Caki2 (cell line): Measurements from ENCODE around the gene EXOC6. TPM values are rescaled to one million over a fixed set of nuclear protein-coding genes. Genes with fewer than 3 reads are reported as not detected.
"Not testable (repeated sequence)": the region's sequence is repeated elsewhere in the genome, so short reads cannot be mapped to it uniquely, and the experiment has no call there.

Experiments used
- DNase-seq: peaks from one replicate; pipeline ENCODE4 v3.0.0-alpha.2; 2015; ENCODE audit warnings: low read depth
- in situ Hi-C: cut with HindIII; loops from 2 replicates; pipeline ENCODE4 v1.10.0; 2016; ENCODE audit warnings: low sequenced_read_pairs, low pct_unique_long_range_greater_than_20kb, mixed read lengths
- total RNA-seq: library from RNA; depleted of rRNA; stranded (reverse); fragments of >200 nt; shearing (Covaris generic); gene quantifications from 2 replicates; pipeline ENCODE4 v1.2.3, GENCODE V29; 2014; ENCODE audit warnings: low replicate concordance

Gene EXOC6
- total RNA-seq, 1 experiment from 2014 or later = 5.3 TPM

DNA sequence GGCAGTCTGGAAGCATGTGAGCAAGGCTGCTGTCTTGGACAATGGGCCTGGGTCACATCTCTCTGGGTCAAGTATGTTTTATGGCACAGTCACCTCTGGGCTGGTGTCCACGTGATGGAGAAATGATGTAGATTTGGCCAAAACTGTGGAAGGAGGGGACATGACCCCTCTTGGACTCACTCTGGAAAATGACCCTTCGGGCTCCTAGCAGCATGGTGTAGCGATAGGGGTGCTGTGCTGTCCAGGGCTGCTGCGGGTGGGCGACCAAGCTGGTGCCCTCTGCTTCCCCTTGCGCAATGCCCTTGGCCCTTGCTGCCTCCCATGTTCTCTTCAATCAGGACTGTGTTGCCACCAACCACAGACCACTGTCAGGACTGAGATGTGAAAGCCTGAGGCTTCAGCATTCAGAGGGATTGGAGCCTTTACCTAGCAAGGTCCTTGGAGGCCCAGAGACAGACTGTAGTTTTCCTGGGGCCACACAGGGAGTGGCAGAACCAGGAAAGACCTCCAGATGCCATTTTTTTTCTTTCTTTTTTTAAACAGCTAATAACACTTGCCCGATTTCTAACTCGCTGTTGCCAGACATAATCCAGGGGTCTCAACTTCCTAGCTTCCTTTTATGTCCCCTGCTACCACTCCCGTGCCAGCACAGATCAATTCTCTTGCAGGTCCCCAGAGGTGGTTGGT, 231.5 kb downstream of the EXOC6 start:
- DNase-seq = no peak
- in situ Hi-C loops = no loop called here

DNA sequence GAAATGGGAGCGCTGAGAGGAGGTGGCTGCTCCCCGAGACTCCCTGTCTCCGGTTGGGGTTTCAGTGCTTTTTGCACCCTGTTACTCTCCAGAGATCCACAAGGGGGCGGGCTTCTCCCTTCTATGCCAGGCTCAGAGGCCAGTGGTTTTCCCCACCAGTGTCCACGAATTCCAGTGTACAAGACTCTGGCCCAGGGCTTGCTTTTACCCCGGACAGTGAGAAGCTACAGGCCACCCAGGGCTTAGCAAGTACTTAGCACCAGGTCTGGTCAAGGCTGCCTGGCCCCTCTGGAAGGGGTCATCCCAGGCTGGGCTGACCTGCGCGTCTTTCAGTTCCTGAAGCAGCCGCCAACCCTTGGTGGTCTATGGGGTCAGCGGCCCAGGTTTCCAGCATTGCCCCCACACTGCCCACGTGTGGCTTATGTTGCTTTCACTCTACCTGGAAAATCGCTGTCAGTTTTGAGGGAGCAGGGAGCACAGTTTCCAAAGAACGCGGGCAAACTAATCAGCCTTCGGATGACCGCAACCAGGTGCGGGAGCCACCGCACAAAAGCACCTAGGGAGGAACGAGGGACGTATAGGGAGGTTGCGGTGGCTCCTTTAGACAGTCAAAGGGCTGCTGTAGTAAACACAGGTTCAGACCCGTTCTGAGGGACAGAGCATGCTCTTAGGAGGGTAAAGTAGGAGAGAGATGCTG, 232.2 kb downstream of the EXOC6 start:
- DNase-seq = peak; percentile 41
- in situ Hi-C loops = no loop called here

- no peak for DNase-seq
- in situ Hi-C loops = no loop called here
These were observed 233.0 kb downstream of the EXOC6 start for GRCh38 chr10:93081318-93081717.

DNA sequence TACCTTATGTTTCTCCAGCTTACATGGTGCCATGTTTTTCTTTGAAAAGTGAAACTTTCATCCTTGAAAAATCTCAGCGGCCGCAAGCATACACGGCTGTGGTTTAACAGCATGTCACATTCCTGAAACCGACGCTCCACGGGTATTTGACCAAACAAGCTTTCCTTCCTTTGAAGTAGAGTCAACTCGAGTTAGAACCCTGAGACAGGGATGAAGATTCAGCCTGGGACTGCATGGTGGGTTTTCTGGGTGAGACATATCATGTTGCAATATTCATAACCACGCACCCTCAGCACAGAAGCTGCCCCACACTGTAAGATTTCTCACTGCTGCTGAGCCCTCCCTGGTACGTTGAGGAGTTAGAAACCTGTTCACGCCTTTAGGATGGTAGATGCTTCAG, 233.5 kb downstream of the EXOC6 start:
- in situ Hi-C loops = no loop called here
- DNase-seq = no peak

- DNase-seq = no peak
- in situ Hi-C loops = no loop called here
These were observed 235.6 kb downstream of the EXOC6 start for GRCh38 chr10:93083743-93084539.

DNA sequence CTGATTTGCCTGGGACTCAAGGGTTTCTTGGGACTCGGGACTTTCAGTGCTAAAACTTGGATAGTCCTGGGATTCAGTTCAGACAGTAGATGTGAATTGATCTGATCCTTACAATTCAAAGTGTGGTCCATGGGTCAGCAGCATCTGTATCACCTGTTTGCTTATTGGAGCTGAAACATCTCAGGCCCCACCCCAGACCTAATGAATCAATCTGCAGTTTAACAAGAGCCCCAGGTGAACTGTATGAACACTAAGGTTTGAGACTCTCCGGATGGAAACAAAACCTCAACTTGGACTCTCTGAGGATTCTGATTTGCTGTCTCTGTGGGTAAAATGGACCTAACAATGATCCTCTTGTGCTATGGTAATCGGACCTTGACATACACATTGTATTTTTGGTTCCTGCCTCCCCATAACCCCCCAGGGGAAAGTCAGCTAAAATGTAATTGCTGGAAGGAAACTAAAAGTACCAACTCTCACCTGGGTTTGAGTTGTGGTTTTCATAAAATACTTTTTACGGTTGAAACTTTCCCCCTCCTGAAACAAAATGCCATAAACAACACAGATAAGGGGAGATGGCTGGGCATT, 237.0 kb downstream of the EXOC6 start:
- in situ Hi-C loops = no loop called here
- DNase-seq = no peak

- in situ Hi-C loops = no loop called here
- no peak for DNase-seq
These were observed 238.0 kb downstream of the EXOC6 start for GRCh38 chr10:93086289-93086688.

GRCh38 chr10:93087846-93088245, 239.5 kb downstream of the EXOC6 start:
- no peak for DNase-seq
- in situ Hi-C loops = no loop called here

GRCh38 chr10:93088466-93088865, 240.1 kb downstream of the EXOC6 start:
- DNase-seq = no peak
- in situ Hi-C loops = no loop called here

DNA sequence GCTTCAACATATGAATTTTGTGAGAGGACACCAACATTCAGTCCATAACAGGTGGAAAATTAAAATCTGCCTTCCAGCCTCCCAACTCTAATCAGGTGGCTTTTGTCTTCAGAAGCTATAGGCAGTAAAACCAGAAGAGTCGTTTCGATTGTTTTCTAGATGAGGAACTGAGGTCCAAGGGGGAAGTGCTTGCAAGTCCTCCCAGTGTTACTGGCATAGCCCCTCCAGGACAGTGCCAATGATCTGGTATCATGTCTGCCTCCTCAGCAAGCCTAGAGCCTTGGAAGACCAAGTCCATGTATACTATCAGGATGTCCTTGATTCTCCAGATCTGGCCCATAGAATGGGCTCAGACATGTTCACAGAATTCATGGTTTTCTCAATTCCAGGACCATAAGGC, 242.3 kb downstream of the EXOC6 start:
- no peak for DNase-seq
- in situ Hi-C loops = no loop called here

DNA sequence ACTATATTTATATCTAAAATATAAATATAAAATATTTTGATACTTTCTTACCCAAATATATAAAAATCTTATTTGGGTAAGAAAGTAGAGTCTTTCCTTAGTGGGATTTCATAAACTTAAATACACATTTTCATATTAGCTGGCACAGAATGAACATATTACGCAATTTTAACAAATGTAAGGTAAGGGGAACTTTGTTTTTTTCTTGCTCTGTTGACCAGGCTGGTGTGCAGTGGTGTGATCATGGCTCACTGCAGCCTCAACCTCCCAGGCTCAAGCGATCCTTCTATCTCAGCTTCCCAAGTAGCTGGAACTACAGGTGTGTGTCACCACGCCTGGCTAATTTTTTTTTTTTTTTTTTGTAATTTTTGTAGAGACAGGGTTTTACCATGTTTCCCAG, 243.6 kb downstream of the EXOC6 start:
- in situ Hi-C loops = no loop called here
- no peak for DNase-seq

- DNase-seq = no peak
- in situ Hi-C loops = no loop called here
These were observed 246.9 kb downstream of the EXOC6 start for GRCh38 chr10:93095225-93095624.

- DNase-seq = no peak
- in situ Hi-C loops = no loop called here
These were observed 248.6 kb downstream of the EXOC6 start for GRCh38 chr10:93096901-93097300.

GRCh38 chr10:93097386-93097785, 249.1 kb downstream of the EXOC6 start:
- in situ Hi-C loops = no loop called here

DNA sequence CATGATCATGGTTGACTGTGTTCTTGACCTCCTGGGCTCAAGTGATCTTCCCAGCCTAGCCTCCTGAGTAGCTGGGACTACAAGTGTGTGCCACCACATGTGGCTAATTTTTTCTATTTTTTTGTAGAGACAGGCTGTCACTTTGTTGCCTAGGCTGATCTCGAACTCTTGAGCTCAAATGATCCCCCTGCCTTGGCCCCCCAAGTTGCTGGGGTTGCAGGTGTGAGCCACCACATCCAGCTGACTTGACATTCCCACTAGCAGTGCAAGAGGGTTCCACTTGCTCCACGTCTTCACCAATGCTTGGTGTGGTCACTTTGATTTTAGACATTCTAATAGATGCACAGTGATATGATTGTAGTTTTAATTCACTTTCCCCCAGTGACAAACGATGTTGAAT, 250.5 kb downstream of the EXOC6 start:
- in situ Hi-C loops = no loop called here
- DNase-seq = no peak

More at GRCh38 chr10:93097386-93097785, 249.1 kb downstream of the EXOC6 start:
- DNase-seq = no peak

DNA sequence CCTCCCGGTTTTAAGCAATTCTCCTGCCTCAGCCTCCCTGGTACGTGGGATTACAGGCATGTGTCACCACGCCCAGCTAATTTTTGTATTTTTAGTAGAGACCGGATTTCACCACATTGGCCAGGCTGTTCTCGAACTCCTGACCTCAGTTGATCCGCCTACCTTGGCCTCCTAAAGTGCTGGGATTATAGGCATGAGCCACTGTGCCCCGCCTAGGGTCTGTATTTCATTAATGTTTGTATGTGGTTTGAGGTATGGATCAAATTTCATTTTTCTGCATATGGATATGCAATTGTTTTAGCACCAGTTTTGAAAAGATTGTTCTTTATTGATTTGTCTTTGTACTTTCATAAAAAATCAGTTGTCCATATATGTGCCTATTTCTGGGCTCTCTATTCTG, 251.3 kb downstream of the EXOC6 start:
- in situ Hi-C loops = loop anchor here (10.0 kb wide), 1 partner anchor 195 kb away; no protein-coding TSS in a partner anchor
- no peak for DNase-seq

DNA sequence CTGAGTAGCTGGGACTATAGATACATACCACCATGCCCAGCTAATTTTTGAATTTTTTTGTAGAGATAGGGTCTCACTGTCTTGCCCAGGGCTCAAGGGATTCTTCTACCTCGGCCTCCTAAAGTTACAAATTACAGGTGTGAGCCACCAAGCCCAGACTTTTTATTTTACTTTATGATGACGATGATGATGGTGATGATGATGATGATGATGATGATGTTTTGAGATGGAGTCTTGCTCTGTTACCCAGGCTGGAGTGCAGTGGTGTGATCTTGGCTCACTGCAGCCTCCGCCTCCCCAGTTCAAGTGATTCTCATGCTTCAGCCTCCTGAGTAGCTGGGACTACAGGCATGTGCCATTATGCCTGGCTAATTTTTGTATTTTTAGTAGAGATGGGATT, 252.8 kb downstream of the EXOC6 start:
- in situ Hi-C loops = loop anchor here (10.0 kb wide), 1 partner anchor 194 kb away; no protein-coding TSS in a partner anchor
- not testable (repeated sequence) for DNase-seq

- DNase-seq = no peak
- in situ Hi-C loops = loop anchor here (10.0 kb wide), 1 partner anchor 191 kb away; no protein-coding TSS in a partner anchor
These were observed 255.6 kb downstream of the EXOC6 start for GRCh38 chr10:93103953-93104352.
